Endothelial cell of umbilical vein (primary cell): Measurements from ENCODE around the gene ACTMAP. TPM values are rescaled to one million over a fixed set of nuclear protein-coding genes. Genes with fewer than 3 reads are reported as not detected.

Source experiments
- BruUV-seq: library from RNA; stranded (reverse); fragments of 400-500 nt; replicated peaks from 2 replicates; lab custom pipeline; 2021; lab: Mats Ljungman, UMichigan
- CTCF ChIA-PET: fragments of 300-600, 350-600 bp; sonication (Branson Sonifier 250); formaldehyde crosslinking; loops from one replicate; lab custom pipeline; 2021; ENCODE audit warnings: antibody characterized with exemption, inconsistent platforms; lab: Charles Lee
- POLR2A ChIA-PET: fragments of 300-600, 350-600 bp; sonication (Branson Sonifier 250); formaldehyde crosslinking; loops from one replicate; lab custom pipeline; 2021; ENCODE audit warnings: antibody characterized with exemption, inconsistent platforms; lab: Charles Lee
- DNase-seq: peaks from one replicate; pipeline ENCODE4 v3.0.0-alpha.2; 2011; ENCODE audit warnings: low read depth, low spot score
- FAIRE-seq: peaks from 2 replicates; lab custom pipeline; 2011; peaks lifted over from hg19 to GRCh38; lab: Jason Lieb, UNC
- H2AFZ ChIP-seq: 2 replicates; pipeline ENCODE4 v1.6.0; 2012; ENCODE audit warnings: low read depth, low read length, control low read depth, inconsistent platforms
- H3K27ac ChIP-seq: 2 replicates; pipeline ENCODE4 v1.5.1; 2011; ENCODE audit warnings: low read depth, mild to moderate bottlenecking, control low read depth, low read length, moderate library complexity; ENCODE audit not compliant: insufficient read depth
- H3K27me3 ChIP-seq, 2 experiments: 2 replicates each; pipeline versions ENCODE4 v1.6.0 to v1.6.1; 2011; ENCODE audit warnings: low read length in 2 of 2, mixed read lengths in 1 of 2; ENCODE audit not compliant: control insufficient read depth in 2 of 2, insufficient read depth in 2 of 2
- H3K36me3 ChIP-seq, 2 experiments: 2 replicates in 1 of 2; 3 replicates in 1 of 2; pipeline ENCODE4 v1.5.1; 2011; ENCODE audit warnings: low read length in 2 of 2, mild to moderate bottlenecking in 1 of 2, moderate library complexity in 1 of 2; ENCODE audit not compliant: control insufficient read depth in 2 of 2, insufficient read depth in 2 of 2; ENCODE audit errors: extremely low read depth in 1 of 2
- H3K4me1 ChIP-seq: 3 replicates; pipeline ENCODE4 v1.5.1; 2011; ENCODE audit warnings: mild to moderate bottlenecking, low read length; ENCODE audit not compliant: control insufficient read depth, insufficient read depth; ENCODE audit errors: extremely low read depth
- H3K4me2 ChIP-seq: 2 replicates; pipeline ENCODE4 v1.6.1; 2011; ENCODE audit warnings: low read length, control low read depth, mixed read lengths; ENCODE audit not compliant: insufficient read depth
- H3K4me3 ChIP-seq, 3 experiments: fragments of 200-600 bp in 1 of 3; sonication (generic), shearing (Covaris generic) in 1 of 3; replicated peaks in 1 of 3; 2 replicates each; pipeline ENCODE4 v1.5.1; 2011 to 2016; ENCODE audit warnings: control low read depth in 3 of 3, low read length in 3 of 3, mild to moderate bottlenecking in 2 of 3, inconsistent platforms in 1 of 3, low read depth in 1 of 3, moderate library complexity in 1 of 3; ENCODE audit not compliant: insufficient read depth in 1 of 3
- H3K79me2 ChIP-seq: 2 replicates; pipeline ENCODE4 v1.6.0; 2012; ENCODE audit warnings: low read length, inconsistent platforms; ENCODE audit not compliant: control insufficient read depth, insufficient read depth
- H3K9ac ChIP-seq: replicated peaks from 2 replicates; pipeline ENCODE3; 2011; ENCODE audit warnings: low read length, control low read depth; ENCODE audit not compliant: insufficient read depth; ENCODE audit errors: extremely low read depth
- H3K9me1 ChIP-seq: replicated peaks from 3 replicates; pipeline ENCODE4 v1.6.0; 2011; ENCODE audit warnings: mild to moderate bottlenecking, low read length; ENCODE audit not compliant: control insufficient read depth, insufficient read depth; ENCODE audit errors: extremely low read depth
- H3K9me3 ChIP-seq: replicated peaks from 2 replicates; pipeline ENCODE4 v1.5.1; 2012; ENCODE audit warnings: low read length, inconsistent platforms; ENCODE audit not compliant: control insufficient read depth, insufficient read depth
- H4K20me1 ChIP-seq: replicated peaks from 2 replicates; pipeline ENCODE3; 2011; ENCODE audit warnings: mild to moderate bottlenecking, low read length; ENCODE audit not compliant: control insufficient read depth, insufficient read depth; ENCODE audit errors: extremely low read depth
- EZH2 ChIP-seq: IDR thresholded peaks from 2 replicates; pipeline ENCODE4 v1.6.1; 2012; ENCODE audit warnings: borderline replicate concordance, low read depth, mild to moderate bottlenecking, moderate library complexity, low read length, inconsistent platforms; ENCODE audit not compliant: severe bottlenecking
- FOS ChIP-seq: IDR thresholded peaks from 2 replicates; pipeline ENCODE4 v1.6.1; 2011; ENCODE audit warnings: mild to moderate bottlenecking, low read length, moderate library complexity, borderline replicate concordance; ENCODE audit not compliant: insufficient read depth
- GATA2 ChIP-seq: IDR thresholded peaks from 2 replicates; pipeline ENCODE4 v1.7.0; 2011; ENCODE audit warnings: low read depth, mild to moderate bottlenecking, moderate library complexity, mixed read lengths, low read length; ENCODE audit not compliant: insufficient read length, insufficient read depth
- JUN ChIP-seq: IDR thresholded peaks from 2 replicates; pipeline ENCODE4 v1.6.1; 2011; ENCODE audit warnings: borderline replicate concordance, low read depth; ENCODE audit not compliant: insufficient read length, insufficient read depth
- MYC ChIP-seq: IDR thresholded peaks from one replicate; pipeline ENCODE4 v1.6.1; 2011; ENCODE audit warnings: mild to moderate bottlenecking, low read depth, low read length
- POLR2A ChIP-seq: IDR thresholded peaks from 2 replicates; pipeline ENCODE4 v1.6.1; 2012; ENCODE audit warnings: low read depth, mild to moderate bottlenecking, control low read depth, low read length
- POLR2AphosphoS5 ChIP-seq: IDR thresholded peaks from 2 replicates; pipeline ENCODE4 v1.6.1; 2012; ENCODE audit warnings: low read depth, mild to moderate bottlenecking, control low read depth, low read length, moderate library complexity; ENCODE audit not compliant: insufficient read depth
- dilution Hi-C: fragments of 300-500 bp; cut with MboI; formaldehyde crosslinking; loops from one replicate; pipeline ENCODE4 v1.15.0; 2019; ENCODE audit warnings: low sequenced_read_pairs; ENCODE audit not compliant: extremely low pct_ligation_motif_present
- intact Hi-C: fragments of 100-400 bp; cut with micrococcal nuclease; formaldehyde crosslinking; loops from one replicate; pipeline ENCODE4 v1.10.0; 2022
- polyA plus RNA-seq, 4 experiments: library from polyadenylated mRNA; depleted of rRNA in 3 of 4; stranded (reverse) in 3 of 4; unstranded in 1 of 4; fragments of >200 nt; gene quantifications; 2 replicates each; pipeline versions ENCODE4 v1.2.1 to v1.2.3, GENCODE V29; 2011 to 2012; ENCODE audit warnings: missing spikeins in 1 of 4
- total RNA-seq: library from RNA; stranded (reverse); gene quantifications from 2 replicates; pipeline ENCODE4 v1.2.3, GENCODE V29; 2021
- TF ChIP-seq, protein P1 (sequence below): IDR thresholded peaks from 2 replicates; pipeline ENCODE4 v1.6.1; 2011; ENCODE audit not compliant: insufficient read depth, insufficient read length
- TF ChIP-seq, protein P2 (sequence below), 2 donors: IDR thresholded peaks; 1 replicate in 1 of 2; 2 replicates in 1 of 2; pipeline ENCODE4 v1.5.1; 2011; ENCODE audit warnings: low read length in 2 of 2, mild to moderate bottlenecking in 2 of 2, moderate library complexity in 2 of 2, control low read depth in 1 of 2, inconsistent platforms in 1 of 2, low read depth in 1 of 2; ENCODE audit not compliant: insufficient read depth in 1 of 2; ENCODE audit errors: extremely low read depth in 1 of 2

ACTMAP gene
- total and polyA plus RNA-seq, 2 donors (not counting 3 experiments of a cell fraction or from before 2014, with no cell fraction given) = 5.2 to 9.1 TPM

- POLR2A ChIA-PET = no interaction called here
- intact Hi-C loops = loop anchor here (1.0 kb wide), 3 partner anchors 24 to 92 kb away; partner anchors contain the start of gene NUMBL
- dilution Hi-C loops = no loop called here
- CTCF ChIA-PET = interaction anchor here (0.6 kb wide), 1 partner anchor 8 kb away, joined by 4 read pairs; no protein-coding TSS in a partner anchor
- Histone ChIP-seq H3K9me1 (no peaks in the 10 kb centered on the region), H3K4me1 (peaks cover 31% of the 10 kb centered on the region), H3K4me3 (peak overlapping the region; percentile 33 to 47 (median 45)), H2AFZ (peak overlapping the region; percentile 87), H3K36me3 (no peaks in the 10 kb centered on the region), H4K20me1 (no peaks in the 10 kb centered on the region), H3K27me3 (no peaks in the 10 kb centered on the region), H3K9me3 (no peaks in the 10 kb centered on the region), H3K4me2 (peak overlapping the region; percentile 70), H3K79me2 (peaks cover 24% of the 10 kb centered on the region), H3K27ac (peak overlapping the region; percentile 94), H3K9ac (peak overlapping the region; percentile 66)
- BruUV-seq = no TSS peak
- FAIRE-seq (peak; percentile 100), DNase-seq (peak; percentile 92)
- TF ChIP-seq MYC (no peak), FOS (no peak), POLR2AphosphoS5 (no peak), GATA2 (no peak)
Measured at GRCh38 chr19:40714441-40715299, 35.6 kb downstream of the ACTMAP start.

GRCh38 chr19:40713939-40714338 lies 36.3 kb downstream of the ACTMAP start:
- H3K9me1 ChIP-seq = no peaks in the 10 kb centered on the region
- CTCF ChIA-PET = interaction anchor here (0.6 to 0.7 kb wide), 2 partner anchors 8 to 21 kb away, joined by 3 to 4 read pairs; no protein-coding TSS in a partner anchor
- dilution Hi-C loops (no loop called here), intact Hi-C loops (no loop called here)
- H3K79me2 ChIP-seq = peaks cover 17% of the 10 kb centered on the region
- no peak overlapping the region for H3K27ac ChIP-seq
- BruUV-seq = no TSS peak
- no peaks in the 10 kb centered on the region for H4K20me1 ChIP-seq
- DNase-seq (no peak), FAIRE-seq (no peak)
- no peak overlapping the region for H3K9ac ChIP-seq
- H3K4me3 ChIP-seq = no peak overlapping the region
- no peaks in the 10 kb centered on the region for H3K9me3 ChIP-seq
- peaks cover 27% of the 10 kb centered on the region for H3K4me1 ChIP-seq
- TF ChIP-seq JUN (no peak), POLR2A (no peak), MYC (no peak), GATA2 (no peak), FOS (no peak), POLR2AphosphoS5 (no peak), EZH2 (no peak)
- TF ChIP-seq, protein P1, sequence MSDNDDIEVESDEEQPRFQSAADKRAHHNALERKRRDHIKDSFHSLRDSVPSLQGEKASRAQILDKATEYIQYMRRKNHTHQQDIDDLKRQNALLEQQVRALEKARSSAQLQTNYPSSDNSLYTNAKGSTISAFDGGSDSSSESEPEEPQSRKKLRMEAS = no peak
- TF ChIP-seq, protein P2, sequence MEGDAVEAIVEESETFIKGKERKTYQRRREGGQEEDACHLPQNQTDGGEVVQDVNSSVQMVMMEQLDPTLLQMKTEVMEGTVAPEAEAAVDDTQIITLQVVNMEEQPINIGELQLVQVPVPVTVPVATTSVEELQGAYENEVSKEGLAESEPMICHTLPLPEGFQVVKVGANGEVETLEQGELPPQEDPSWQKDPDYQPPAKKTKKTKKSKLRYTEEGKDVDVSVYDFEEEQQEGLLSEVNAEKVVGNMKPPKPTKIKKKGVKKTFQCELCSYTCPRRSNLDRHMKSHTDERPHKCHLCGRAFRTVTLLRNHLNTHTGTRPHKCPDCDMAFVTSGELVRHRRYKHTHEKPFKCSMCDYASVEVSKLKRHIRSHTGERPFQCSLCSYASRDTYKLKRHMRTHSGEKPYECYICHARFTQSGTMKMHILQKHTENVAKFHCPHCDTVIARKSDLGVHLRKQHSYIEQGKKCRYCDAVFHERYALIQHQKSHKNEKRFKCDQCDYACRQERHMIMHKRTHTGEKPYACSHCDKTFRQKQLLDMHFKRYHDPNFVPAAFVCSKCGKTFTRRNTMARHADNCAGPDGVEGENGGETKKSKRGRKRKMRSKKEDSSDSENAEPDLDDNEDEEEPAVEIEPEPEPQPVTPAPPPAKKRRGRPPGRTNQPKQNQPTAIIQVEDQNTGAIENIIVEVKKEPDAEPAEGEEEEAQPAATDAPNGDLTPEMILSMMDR (IDR thresholded peaks at IDR 0.05; ENCODE audit: extremely low read depth in 1 of 2, insufficient read depth in 1 of 2, low read depth in 1 of 2, low read length in 2 of 2) = no peak
- H3K27me3 ChIP-seq = no peaks in the 10 kb centered on the region
- no peak overlapping the region for H3K4me2 ChIP-seq
- POLR2A ChIA-PET = no interaction called here
- no peaks in the 10 kb centered on the region for H3K36me3 ChIP-seq
- no peak overlapping the region for H2AFZ ChIP-seq
